Measurements from ENCODE around the gene MICAL2.

The MICAL2 gene

GRCh38 chr11:12105471-12105870 lies 4.9 kb upstream of the MICAL2 start:
- WGBS (ENCODE audit: insufficient coverage), result 100% methylated on average over 2 of the region's 2 CpGs
- H3K36me3 ChIP-seq (ENCODE audit: control insufficient read depth in 4 of 4, insufficient read depth in 4 of 4, low read length in 3 of 4), result no peaks in the 10 kb centered on the region
- H3K27ac ChIP-seq (ENCODE audit: insufficient read depth in 1 of 2, low read depth in 1 of 2, low read length in 2 of 2, poor library complexity in 1 of 2, severe bottlenecking in 2 of 2), result no peak overlapping the region
- H3K27me3 ChIP-seq (replicated peaks in 2 of 5; ENCODE audit: control insufficient read depth in 4 of 5, insufficient read depth in 5 of 5, low read length in 4 of 5), result no peaks in the 10 kb centered on the region
- no peaks in the 10 kb centered on the region for H3K9me3 ChIP-seq (ENCODE audit: control extremely low read depth in 1 of 5, control insufficient read depth in 4 of 5, insufficient read depth in 2 of 5, low read depth in 1 of 5, low read length in 4 of 5)
- H3K4me3 ChIP-seq (ENCODE audit: control insufficient read depth in 1 of 7, extremely low read depth in 1 of 7, insufficient read depth in 4 of 7, low read depth in 2 of 7, low read length in 6 of 7), result no peak overlapping the region
- ChIA-PET CTCF (interaction anchor here (1.1 kb wide), 1 partner anchor 13 kb away, joined by 3 read pairs; no protein-coding TSS in a partner anchor), POLR2A (no interaction called here)
- H3K4me1 ChIP-seq (ENCODE audit: control extremely low read depth in 1 of 4, control insufficient read depth in 4 of 4, insufficient read depth in 4 of 4, low read length in 3 of 4), result peaks cover 0 to 9% (median 8%) of the 10 kb centered on the region in 4 experiments
- no peak for DNase-seq

- no peaks in the 10 kb centered on the region for H3K36me3 ChIP-seq (ENCODE audit: control insufficient read depth in 4 of 4, insufficient read depth in 4 of 4, low read length in 3 of 4)
- ChIA-PET CTCF (interaction anchor here (1.1 kb wide), 1 partner anchor 13 kb away, joined by 3 read pairs; no protein-coding TSS in a partner anchor), POLR2A (no interaction called here)
- H3K4me3 ChIP-seq (ENCODE audit: control insufficient read depth in 1 of 7, extremely low read depth in 1 of 7, insufficient read depth in 4 of 7, low read depth in 2 of 7, low read length in 6 of 7), result no peak overlapping the region
- DNase-seq, result no peak
- WGBS (ENCODE audit: insufficient coverage), result 86% methylated on average over 5 of the region's 5 CpGs
- H3K9me3 ChIP-seq (ENCODE audit: control extremely low read depth in 1 of 5, control insufficient read depth in 4 of 5, insufficient read depth in 2 of 5, low read depth in 1 of 5, low read length in 4 of 5), result no peaks in the 10 kb centered on the region
- H3K27ac ChIP-seq (ENCODE audit: insufficient read depth in 1 of 2, low read depth in 1 of 2, low read length in 2 of 2, poor library complexity in 1 of 2, severe bottlenecking in 2 of 2), result no peak overlapping the region
- H3K27me3 ChIP-seq (replicated peaks in 2 of 5; ENCODE audit: control insufficient read depth in 4 of 5, insufficient read depth in 5 of 5, low read length in 4 of 5), result no peaks in the 10 kb centered on the region
- peaks cover 0 to 13% (median 13%) of the 10 kb centered on the region in 4 experiments for H3K4me1 ChIP-seq (ENCODE audit: control extremely low read depth in 1 of 4, control insufficient read depth in 4 of 4, insufficient read depth in 4 of 4, low read length in 3 of 4)
Measured at GRCh38 chr11:12106101-12106500, 4.3 kb upstream of the MICAL2 start.

- Histone ChIP-seq H3K9me3 (ENCODE audit: control extremely low read depth in 1 of 5, control insufficient read depth in 4 of 5, insufficient read depth in 2 of 5, low read depth in 1 of 5, low read length in 4 of 5) (no peaks in the 10 kb centered on the region), H3K27me3 (replicated peaks in 2 of 5; ENCODE audit: control insufficient read depth in 4 of 5, insufficient read depth in 5 of 5, low read length in 4 of 5) (peaks cover 0 to 2% (median 0%) of the 10 kb centered on the region in 5 experiments), H3K36me3 (ENCODE audit: control insufficient read depth in 4 of 4, insufficient read depth in 4 of 4, low read length in 3 of 4) (no peaks in the 10 kb centered on the region), H3K4me1 (ENCODE audit: control extremely low read depth in 1 of 4, control insufficient read depth in 4 of 4, insufficient read depth in 4 of 4, low read length in 3 of 4) (peaks cover 0 to 17% (median 16%) of the 10 kb centered on the region in 4 experiments), H3K4me3 (ENCODE audit: control insufficient read depth in 1 of 7, extremely low read depth in 1 of 7, insufficient read depth in 4 of 7, low read depth in 2 of 7, low read length in 6 of 7) (no peak overlapping the region), H3K27ac (ENCODE audit: insufficient read depth in 1 of 2, low read depth in 1 of 2, low read length in 2 of 2, poor library complexity in 1 of 2, severe bottlenecking in 2 of 2) (no peak overlapping the region)
- no peak for DNase-seq
- CTCF ChIA-PET, result no interaction called here
- POLR2A ChIA-PET, result no interaction called here
- 89% methylated on average over 4 of the region's 5 CpGs for WGBS (ENCODE audit: insufficient coverage)
Measured at GRCh38 chr11:12106501-12106900, 3.9 kb upstream of the MICAL2 start.

- peaks cover 0 to 2% (median 0%) of the 10 kb centered on the region in 5 experiments for H3K27me3 ChIP-seq (replicated peaks in 2 of 5; ENCODE audit: control insufficient read depth in 4 of 5, insufficient read depth in 5 of 5, low read length in 4 of 5)
- ChIA-PET CTCF (interaction anchor here (0.6 to 2.8 kb wide), 10 partner anchors 7 to 1809 kb away, joined by 3 to 14 read pairs (median 4); no protein-coding TSS in a partner anchor), POLR2A (no interaction called here)
- peaks cover 0 to 18% (median 16%) of the 10 kb centered on the region in 4 experiments for H3K4me1 ChIP-seq (ENCODE audit: control extremely low read depth in 1 of 4, control insufficient read depth in 4 of 4, insufficient read depth in 4 of 4, low read length in 3 of 4)
- WGBS (ENCODE audit: insufficient coverage), result 100% methylated on average over 2 of the region's 2 CpGs
- H3K9me3 ChIP-seq (ENCODE audit: control extremely low read depth in 1 of 5, control insufficient read depth in 4 of 5, insufficient read depth in 2 of 5, low read depth in 1 of 5, low read length in 4 of 5), result no peaks in the 10 kb centered on the region
- no peak for DNase-seq
- no peak overlapping the region for H3K4me3 ChIP-seq (ENCODE audit: control insufficient read depth in 1 of 7, extremely low read depth in 1 of 7, insufficient read depth in 4 of 7, low read depth in 2 of 7, low read length in 6 of 7)
- no peak overlapping the region for H3K27ac ChIP-seq (ENCODE audit: insufficient read depth in 1 of 2, low read depth in 1 of 2, low read length in 2 of 2, poor library complexity in 1 of 2, severe bottlenecking in 2 of 2)
- H3K36me3 ChIP-seq (ENCODE audit: control insufficient read depth in 4 of 4, insufficient read depth in 4 of 4, low read length in 3 of 4), result no peaks in the 10 kb centered on the region
Measured at GRCh38 chr11:12108875-12109453, 1.4 kb upstream of the MICAL2 start.

- no peaks in the 10 kb centered on the region for H3K36me3 ChIP-seq (ENCODE audit: control insufficient read depth in 4 of 4, insufficient read depth in 4 of 4, low read length in 3 of 4)
- H3K27ac ChIP-seq (ENCODE audit: insufficient read depth in 1 of 2, low read depth in 1 of 2, low read length in 2 of 2, poor library complexity in 1 of 2, severe bottlenecking in 2 of 2), result no peak overlapping the region
- 64% methylated on average over 6 of the region's 7 CpGs for WGBS (ENCODE audit: insufficient coverage)
- peaks cover 0 to 2% (median 0%) of the 10 kb centered on the region in 5 experiments for H3K27me3 ChIP-seq (replicated peaks in 2 of 5; ENCODE audit: control insufficient read depth in 4 of 5, insufficient read depth in 5 of 5, low read length in 4 of 5)
- peak overlapping the region in 5 of 7 experiments; percentile 8 to 75 (median 62) for H3K4me3 ChIP-seq (ENCODE audit: control insufficient read depth in 1 of 7, extremely low read depth in 1 of 7, insufficient read depth in 4 of 7, low read depth in 2 of 7, low read length in 6 of 7)
- H3K4me1 ChIP-seq (ENCODE audit: control extremely low read depth in 1 of 4, control insufficient read depth in 4 of 4, insufficient read depth in 4 of 4, low read length in 3 of 4), result peaks cover 0 to 19% (median 16%) of the 10 kb centered on the region in 4 experiments
- ChIA-PET CTCF (interaction anchor here (0.6 to 2.8 kb wide), 8 partner anchors 8 to 128 kb away, joined by 3 to 14 read pairs (median 4); no protein-coding TSS in a partner anchor), POLR2A (no interaction called here)
- no peak for DNase-seq
- no peaks in the 10 kb centered on the region for H3K9me3 ChIP-seq (ENCODE audit: control extremely low read depth in 1 of 5, control insufficient read depth in 4 of 5, insufficient read depth in 2 of 5, low read depth in 1 of 5, low read length in 4 of 5)
Measured at GRCh38 chr11:12109591-12110196, 696 bp upstream of the MICAL2 start.

GRCh38 chr11:12110714-12111548 lies 541 bp downstream of the MICAL2 start:
- H3K27me3 ChIP-seq (replicated peaks in 2 of 5; ENCODE audit: control insufficient read depth in 4 of 5, insufficient read depth in 5 of 5, low read length in 4 of 5), result peaks cover 0 to 2% (median 0%) of the 10 kb centered on the region in 5 experiments
- H3K27ac ChIP-seq (ENCODE audit: insufficient read depth in 1 of 2, low read depth in 1 of 2, low read length in 2 of 2, poor library complexity in 1 of 2, severe bottlenecking in 2 of 2), result no peak overlapping the region
- H3K36me3 ChIP-seq (ENCODE audit: control insufficient read depth in 4 of 4, insufficient read depth in 4 of 4, low read length in 3 of 4), result no peaks in the 10 kb centered on the region
- H3K4me3 ChIP-seq (ENCODE audit: control insufficient read depth in 1 of 7, extremely low read depth in 1 of 7, insufficient read depth in 4 of 7, low read depth in 2 of 7, low read length in 6 of 7), result peak overlapping the region in 6 of 7 experiments; percentile 23 to 75 (median 61)
- WGBS (ENCODE audit: insufficient coverage), result 21% methylated on average over 61 of the region's 67 CpGs
- CTCF ChIA-PET, result interaction anchor here (1.2 to 2.0 kb wide), 3 partner anchors 9 to 126 kb away, joined by 3 to 14 read pairs (median 4); no protein-coding TSS in a partner anchor
- POLR2A ChIA-PET, result no interaction called here
- peaks cover 0 to 21% (median 16%) of the 10 kb centered on the region in 4 experiments for H3K4me1 ChIP-seq (ENCODE audit: control extremely low read depth in 1 of 4, control insufficient read depth in 4 of 4, insufficient read depth in 4 of 4, low read length in 3 of 4)
- H3K9me3 ChIP-seq (ENCODE audit: control extremely low read depth in 1 of 5, control insufficient read depth in 4 of 5, insufficient read depth in 2 of 5, low read depth in 1 of 5, low read length in 4 of 5), result no peaks in the 10 kb centered on the region
- DNase-seq, result peak in 2 of 3 donors; percentile 52 to 65

Data from common myeloid progenitor, CD34-positive (primary cell).